GM23248 (cell line): ENCODE measurements around the gene ANKRD12. TPM values are rescaled to one million over a fixed set of nuclear protein-coding genes. Genes with fewer than 3 reads are reported as not detected.

Experiments used
- DNase-seq: peaks from one replicate; pipeline ENCODE4 v3.0.0-alpha.2; 2015
- H2AFZ ChIP-seq: fragments of 200-600 bp; sonication (generic); 2 replicates; pipeline ENCODE4 v1.6.1; 2016; ENCODE audit warnings: antibody characterized with exemption
- H3F3A ChIP-seq: fragments of 200-600 bp; sonication (generic); 2 replicates; pipeline ENCODE4 v1.6.1; 2016; ENCODE audit warnings: mild to moderate bottlenecking, antibody characterized with exemption, mixed run types; ENCODE audit not compliant: insufficient read depth
- H3K27ac ChIP-seq: fragments of 200-600 bp; sonication (generic); 2 replicates; pipeline ENCODE4 v1.5.1; 2016; ENCODE audit warnings: mild to moderate bottlenecking
- H3K27me3 ChIP-seq: fragments of 200-600 bp; sonication (generic); replicated peaks from 2 replicates; pipeline ENCODE4 v1.6.1; 2016; ENCODE audit warnings: mild to moderate bottlenecking; ENCODE audit not compliant: insufficient read depth
- H3K36me3 ChIP-seq: fragments of 200-600 bp; sonication (generic); 2 replicates; pipeline ENCODE4 v1.6.1; 2016; ENCODE audit warnings: low read depth, mild to moderate bottlenecking
- H3K4me1 ChIP-seq: fragments of 200-600 bp; sonication (generic); 2 replicates; pipeline ENCODE4 v1.6.1; 2016; ENCODE audit warnings: mild to moderate bottlenecking; ENCODE audit not compliant: insufficient read depth
- H3K4me2 ChIP-seq: fragments of 200-600 bp; sonication (generic); one replicate; pipeline ENCODE4 v1.6.1; 2016; ENCODE audit warnings: mild to moderate bottlenecking; ENCODE audit not compliant: unreplicated experiment
- H3K4me3 ChIP-seq: fragments of 200-600 bp; sonication (generic); 2 replicates; pipeline ENCODE4 v1.5.1; 2016; ENCODE audit warnings: mild to moderate bottlenecking
- H3K79me2 ChIP-seq: fragments of 200-600 bp; sonication (generic); 2 replicates; pipeline ENCODE4 v1.6.1; 2016; ENCODE audit warnings: mild to moderate bottlenecking; ENCODE audit not compliant: insufficient read depth
- H3K9ac ChIP-seq: fragments of 200-600 bp; sonication (generic); 2 replicates; pipeline ENCODE4 v1.6.1; 2016; ENCODE audit warnings: mild to moderate bottlenecking
- H3K9me2 ChIP-seq: fragments of 200-600 bp; sonication (generic); 2 replicates; pipeline ENCODE4 v1.6.1; 2016; ENCODE audit warnings: mixed run types, mild to moderate bottlenecking, moderate library complexity; ENCODE audit not compliant: insufficient read depth
- H3K9me3 ChIP-seq: fragments of 200-600 bp; sonication (generic); one replicate; pipeline ENCODE4 v1.6.1; 2017; ENCODE audit warnings: low read depth
- H4K20me1 ChIP-seq: fragments of 200-600 bp; sonication (generic); 2 replicates; pipeline ENCODE4 v1.6.0; 2016; ENCODE audit not compliant: insufficient read depth
- EZH2 ChIP-seq: fragments of 200-600 bp; sonication (generic); IDR thresholded peaks from 2 replicates; pipeline ENCODE4 v1.6.1; 2018; ENCODE audit warnings: antibody characterized with exemption, mild to moderate bottlenecking; ENCODE audit not compliant: insufficient read depth, poor library complexity, severe bottlenecking
- EZH2phosphoT487 ChIP-seq: fragments of 200-600 bp; sonication (generic); IDR thresholded peaks from 2 replicates; pipeline ENCODE4 v1.6.1; 2018; ENCODE audit warnings: antibody characterized with exemption, moderate library complexity, mild to moderate bottlenecking, low read depth; ENCODE audit not compliant: insufficient read depth
- WGBS, 2 experiments: methylation state at CpG; one replicate each; pipeline ENCODE4 v1.1.6; 2015 to 2017; ENCODE audit warnings: low lambda C conversion rate in 2 of 2, low coverage in 1 of 2; ENCODE audit errors: missing lambda C conversion rate in 2 of 2; 5-methylcytosine and 5-hydroxymethylcytosine counted together
- in situ Hi-C: fragments of 300-500 bp; cut with MboI; formaldehyde crosslinking; loops from 2 replicates; pipeline ENCODE4 v1.15.0; 2020
- polyA plus RNA-seq: library from polyadenylated mRNA; unstranded; fragments of >200 nt; fragmentation: Nextera tagmentation; extraction: Ambion mirVana; gene quantifications from 2 replicates; pipeline ENCODE4 v1.2.1, GENCODE V29; 2016
- total RNA-seq: library from RNA; depleted of rRNA; stranded (reverse); fragments of >200 nt; shearing (Covaris generic); gene quantifications from 2 replicates; pipeline ENCODE4 v1.2.3, GENCODE V29; 2014

The ANKRD12 gene
- total and polyA plus RNA-seq, 2 experiments from 2014 or later, result 16.5 to 34.8 TPM

GRCh38 chr18:9233771-9234440, 97.3 kb downstream of the ANKRD12 start:
- no peak for DNase-seq
- WGBS, 2 experiments, result 92 to 94% methylated on average over 10 of the region's 10 CpGs
- Histone ChIP-seq H3K9ac (no peak overlapping the region), H3K36me3 (peaks cover 30% of the 10 kb centered on the region), H3F3A (no peaks in the 10 kb centered on the region), H2AFZ (no peak overlapping the region), H3K4me1 (no peaks in the 10 kb centered on the region), H3K4me3 (no peak overlapping the region), H3K79me2 (peaks cover 49% of the 10 kb centered on the region), H3K9me3 (no peaks in the 10 kb centered on the region), H3K4me2 (no peak overlapping the region), H3K27me3 (no peaks in the 10 kb centered on the region), H3K9me2 (no peaks in the 10 kb centered on the region), H4K20me1 (0 out of 2 replicates have a peak, but pooled peaks cover 9% of the 10 kb centered on the region), H3K27ac (no peak overlapping the region)
- in situ Hi-C loops, result no loop called here
- TF ChIP-seq EZH2phosphoT487, result no peak
- no peak for TF ChIP-seq EZH2

GRCh38 chr18:9234528-9234927, 97.9 kb downstream of the ANKRD12 start:
- H3K79me2 ChIP-seq, result peaks cover 42% of the 10 kb centered on the region
- H3K9me3 ChIP-seq, result no peaks in the 10 kb centered on the region
- TF ChIP-seq EZH2 (no peak), EZH2phosphoT487 (no peak)
- no peak overlapping the region for H3K4me3 ChIP-seq
- WGBS, 2 experiments, result 100% methylated on average over 4 of the region's 4 CpGs
- no peak overlapping the region for H2AFZ ChIP-seq
- H3F3A ChIP-seq, result no peaks in the 10 kb centered on the region
- H4K20me1 ChIP-seq, result 0 out of 2 replicates have a peak, but pooled peaks cover 9% of the 10 kb centered on the region
- in situ Hi-C loops, result no loop called here
- H3K27me3 ChIP-seq, result no peaks in the 10 kb centered on the region
- H3K4me2 ChIP-seq, result no peak overlapping the region
- H3K36me3 ChIP-seq, result peaks cover 34% of the 10 kb centered on the region
- H3K4me1 ChIP-seq, result no peaks in the 10 kb centered on the region
- DNase-seq, result no peak
- no peak overlapping the region for H3K27ac ChIP-seq
- no peaks in the 10 kb centered on the region for H3K9me2 ChIP-seq
- no peak overlapping the region for H3K9ac ChIP-seq

GRCh38 chr18:9237981-9238380, 101.4 kb downstream of the ANKRD12 start:
- Histone ChIP-seq H3K79me2 (peaks cover 8% of the 10 kb centered on the region; the same call in 1 of the 2 replicates), H3F3A (no peaks in the 10 kb centered on the region), H3K4me3 (no peak overlapping the region), H4K20me1 (no peaks in the 10 kb centered on the region), H2AFZ (no peak overlapping the region), H3K9me2 (no peaks in the 10 kb centered on the region), H3K9me3 (no peaks in the 10 kb centered on the region), H3K4me1 (no peaks in the 10 kb centered on the region), H3K9ac (no peak overlapping the region), H3K36me3 (peaks cover 52% of the 10 kb centered on the region), H3K4me2 (no peak overlapping the region), H3K27ac (no peak overlapping the region), H3K27me3 (no peaks in the 10 kb centered on the region)
- TF ChIP-seq EZH2phosphoT487, result no peak
- no peak for TF ChIP-seq EZH2
- 98% methylated on average over 2 of the region's 2 CpGs for WGBS, 2 experiments
- in situ Hi-C loops, result no loop called here
- no peak for DNase-seq

GRCh38 chr18:9239720-9240119, 103.1 kb downstream of the ANKRD12 start:
- no peak overlapping the region for H2AFZ ChIP-seq
- no peak overlapping the region for H3K4me3 ChIP-seq
- no peaks in the 10 kb centered on the region for H4K20me1 ChIP-seq
- TF ChIP-seq EZH2 (no peak), EZH2phosphoT487 (no peak)
- H3K27me3 ChIP-seq, result no peaks in the 10 kb centered on the region
- no peak for DNase-seq
- no peaks in the 10 kb centered on the region for H3K4me1 ChIP-seq
- H3F3A ChIP-seq, result no peaks in the 10 kb centered on the region
- WGBS, 2 experiments, result 79 to 86% methylated on average over 1 of the region's 1 CpG
- H3K4me2 ChIP-seq, result no peak overlapping the region
- H3K9me3 ChIP-seq, result no peaks in the 10 kb centered on the region
- no peaks in the 10 kb centered on the region for H3K9me2 ChIP-seq
- no peak overlapping the region for H3K9ac ChIP-seq
- H3K36me3 ChIP-seq, result peaks cover 67% of the 10 kb centered on the region
- in situ Hi-C loops, result no loop called here
- no peaks in the 10 kb centered on the region for H3K79me2 ChIP-seq
- H3K27ac ChIP-seq, result no peak overlapping the region
